ENCODE data around the gene SRXN1.
A peak's percentile ranks its signal among the peaks of the same experiment; 100 is the strongest.

The SRXN1 gene

GRCh38 chr20:675453-676314 lies 22.7 kb upstream of the SRXN1 start, which contains the start of gene SCRT2:
Gene SCRT2, minus strand, starts transcription at chr20:675802. Its CDS starts 201 bp downstream, at chr20:675601.
- peak; percentile 13 to 39 for DNase-seq (ENCODE audit: low read depth in 2 of 2)

GRCh38 chr20:675033-675452 lies 22.0 kb upstream of the SRXN1 start:
- no peak for DNase-seq (ENCODE audit: low read depth in 2 of 2)

GRCh38 chr20:673603-674001 lies 20.6 kb upstream of the SRXN1 start:
- no peak for DNase-seq (ENCODE audit: low read depth in 2 of 2)

- DNase-seq (ENCODE audit: low read depth in 2 of 2), result no peak
These were observed 20.1 kb upstream of the SRXN1 start for GRCh38 chr20:672963-673602.

GRCh38 chr20:671252-672030 lies 18.4 kb upstream of the SRXN1 start:
- no peak for DNase-seq (ENCODE audit: low read depth in 2 of 2)

- DNase-seq (ENCODE audit: low read depth in 2 of 2), result no peak
These were observed 16.6 kb upstream of the SRXN1 start for GRCh38 chr20:669573-669972.

- no peak for DNase-seq (ENCODE audit: low read depth in 2 of 2)
These were observed 15.6 kb upstream of the SRXN1 start for GRCh38 chr20:668638-669037.

- no peak for DNase-seq (ENCODE audit: low read depth in 2 of 2)
These were observed 15.1 kb upstream of the SRXN1 start for GRCh38 chr20:668050-668449.

- peak; percentile 34 to 53 for DNase-seq (ENCODE audit: low read depth in 2 of 2)
These were observed 14.5 kb upstream of the SRXN1 start for GRCh38 chr20:667351-668034.

GRCh38 chr20:666877-667276 lies 13.9 kb upstream of the SRXN1 start:
- no peak for DNase-seq (ENCODE audit: low read depth in 2 of 2)

GRCh38 chr20:665276-665675 lies 12.3 kb upstream of the SRXN1 start:
- DNase-seq (ENCODE audit: low read depth in 2 of 2), result no peak

- no peak for DNase-seq (ENCODE audit: low read depth in 2 of 2)
These were observed 11.6 kb upstream of the SRXN1 start for GRCh38 chr20:664576-664975.

GRCh38 chr20:664151-664550 lies 11.2 kb upstream of the SRXN1 start:
- no peak for DNase-seq (ENCODE audit: low read depth in 2 of 2)

GRCh38 chr20:663315-664090 lies 10.5 kb upstream of the SRXN1 start:
- no peak for DNase-seq (ENCODE audit: low read depth in 2 of 2)

GRCh38 chr20:662277-663192 lies 9.5 kb upstream of the SRXN1 start:
- no peak for DNase-seq (ENCODE audit: low read depth in 2 of 2)

- DNase-seq (ENCODE audit: low read depth in 2 of 2), result no peak
These were observed 8.7 kb upstream of the SRXN1 start for GRCh38 chr20:661474-662270.

GRCh38 chr20:658731-659291 lies 5.8 kb upstream of the SRXN1 start:
- no peak for DNase-seq (ENCODE audit: low read depth in 2 of 2)

GRCh38 chr20:658202-658601 lies 5.2 kb upstream of the SRXN1 start:
- DNase-seq (ENCODE audit: low read depth in 2 of 2), result no peak

Data from stimulated activated CD8-positive, alpha-beta memory T cell treated with anti-CD3 and anti-CD28 coated beads, Interleukin-2, amount 100 ng/mL, for 1 hour (primary cell).